ENCODE measurements around the gene SERGEF.

SERGEF gene

GRCh38 chr11:17985517-17985916 lies 27.3 kb downstream of the SERGEF start:
- no peaks in the 10 kb centered on the region for H4K20me1 ChIP-seq
- H3K4me3 ChIP-seq = no peak overlapping the region
- H3K9ac ChIP-seq = no peak overlapping the region
- TF ChIP-seq Cebpa-rat (IDR thresholded peaks at IDR 0.05) = no peak
- H3K27ac ChIP-seq = no peak overlapping the region
- H3K4me2 ChIP-seq = no peak overlapping the region
- H3K9me3 ChIP-seq = no peaks in the 10 kb centered on the region
- peaks cover 85% of the 10 kb centered on the region for H3K36me3 ChIP-seq
- no peaks in the 10 kb centered on the region for H3K27me3 ChIP-seq
- no peaks in the 10 kb centered on the region for H3K4me1 ChIP-seq

- H4K20me1 ChIP-seq = peaks cover 11% of the 10 kb centered on the region
- no peak overlapping the region for H3K4me2 ChIP-seq
- no peaks in the 10 kb centered on the region for H3K9me3 ChIP-seq
- peaks cover 80% of the 10 kb centered on the region for H3K36me3 ChIP-seq
- H3K4me3 ChIP-seq = no peak overlapping the region
- H3K9ac ChIP-seq = no peak overlapping the region
- no peaks in the 10 kb centered on the region for H3K27me3 ChIP-seq
- no peak for TF ChIP-seq Cebpa-rat (IDR thresholded peaks at IDR 0.05)
- no peaks in the 10 kb centered on the region for H3K4me1 ChIP-seq
- H3K27ac ChIP-seq = no peak overlapping the region
Observed at GRCh38 chr11:17983569-17983968, 29.3 kb downstream of the SERGEF start.

DNA sequence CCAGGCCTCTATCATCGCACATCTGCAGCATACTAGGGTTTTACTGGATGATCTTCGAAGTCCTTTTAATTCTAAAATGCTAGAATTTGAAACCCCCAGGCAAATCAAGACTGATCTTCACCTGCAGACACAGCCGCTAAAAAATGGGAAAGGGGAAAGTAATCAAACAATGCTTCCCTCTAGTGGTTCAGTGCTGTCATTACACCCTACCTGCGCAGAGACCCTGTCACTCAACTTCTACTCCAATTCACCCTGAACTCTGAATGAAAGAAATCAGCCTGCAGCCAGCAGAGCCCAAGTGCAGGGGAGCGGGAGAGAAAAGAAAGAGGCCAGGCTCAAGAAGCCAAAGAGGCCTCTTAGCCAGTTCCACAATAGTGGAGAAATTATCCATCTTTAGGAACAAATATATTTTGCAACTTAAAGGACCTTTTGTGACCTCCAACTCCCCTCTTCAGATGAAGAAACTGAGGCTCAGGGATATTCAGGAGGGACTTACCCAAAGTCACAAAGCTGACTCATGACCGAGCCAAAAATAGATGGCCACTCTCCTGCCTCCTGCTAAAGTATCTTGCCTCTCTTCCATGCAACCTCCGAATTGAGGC lies 33.0 kb downstream of the SERGEF start:
- Histone ChIP-seq H3K4me3 (no peak overlapping the region), H3K4me2 (no peak overlapping the region), H3K9me3 (no peaks in the 10 kb centered on the region), H3K36me3 (peaks cover 78% of the 10 kb centered on the region), H3K9ac (no peak overlapping the region), H3K27me3 (no peaks in the 10 kb centered on the region), H3K4me1 (no peaks in the 10 kb centered on the region), H3K27ac (no peak overlapping the region), H4K20me1 (peaks cover 17% of the 10 kb centered on the region)
- no peak for TF ChIP-seq Cebpa-rat (IDR thresholded peaks at IDR 0.05)

- no peak overlapping the region for H3K4me3 ChIP-seq
- no peaks in the 10 kb centered on the region for H3K4me1 ChIP-seq
- peaks cover 17% of the 10 kb centered on the region for H4K20me1 ChIP-seq
- no peak for TF ChIP-seq Cebpa-rat (IDR thresholded peaks at IDR 0.05)
- no peak overlapping the region for H3K4me2 ChIP-seq
- H3K36me3 ChIP-seq = peaks cover 76% of the 10 kb centered on the region
- no peak overlapping the region for H3K27ac ChIP-seq
- no peak overlapping the region for H3K9ac ChIP-seq
- H3K9me3 ChIP-seq = no peaks in the 10 kb centered on the region
- H3K27me3 ChIP-seq = no peaks in the 10 kb centered on the region
Observed at GRCh38 chr11:17978553-17979287, 34.1 kb downstream of the SERGEF start.

DNA sequence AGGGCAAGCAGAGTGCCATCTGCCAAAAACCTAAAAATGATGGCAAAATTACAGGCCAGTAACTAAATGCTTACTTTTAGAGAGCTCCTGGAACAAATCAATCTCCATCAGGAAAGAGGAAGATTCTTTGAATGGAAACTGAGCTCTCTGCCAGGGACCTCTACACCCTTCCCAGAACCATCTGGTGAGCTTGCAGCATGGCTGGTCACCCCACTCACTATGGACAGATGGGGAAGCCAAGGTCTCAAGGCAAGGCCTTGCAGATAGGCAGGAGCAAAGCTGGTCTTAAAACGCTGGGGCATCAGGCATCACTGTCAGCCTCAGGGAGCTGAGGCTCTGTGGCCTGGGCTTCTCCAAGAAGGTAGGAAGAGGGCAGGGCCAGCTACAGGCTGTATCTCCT lies 36.2 kb downstream of the SERGEF start:
- Histone ChIP-seq H3K27me3 (no peaks in the 10 kb centered on the region), H3K9ac (no peak overlapping the region), H3K9me3 (peaks cover 19% of the 10 kb centered on the region), H3K4me3 (no peak overlapping the region), H3K4me2 (no peak overlapping the region), H3K27ac (no peak overlapping the region), H3K4me1 (no peaks in the 10 kb centered on the region), H4K20me1 (peaks cover 17% of the 10 kb centered on the region), H3K36me3 (peaks cover 83% of the 10 kb centered on the region)
- no peak for TF ChIP-seq Cebpa-rat (IDR thresholded peaks at IDR 0.05)

- Histone ChIP-seq H3K4me3 (no peak overlapping the region), H3K9me3 (peaks cover 32% of the 10 kb centered on the region), H3K27ac (no peak overlapping the region), H3K4me2 (no peak overlapping the region), H3K4me1 (no peaks in the 10 kb centered on the region), H4K20me1 (peaks cover 13% of the 10 kb centered on the region), H3K36me3 (peaks cover 94% of the 10 kb centered on the region), H3K9ac (no peak overlapping the region), H3K27me3 (no peaks in the 10 kb centered on the region)
- TF ChIP-seq Cebpa-rat (IDR thresholded peaks at IDR 0.05) = no peak
Observed at GRCh38 chr11:17974246-17974645, 38.6 kb downstream of the SERGEF start.

- Histone ChIP-seq H3K4me1 (no peaks in the 10 kb centered on the region), H3K27ac (no peak overlapping the region), H3K36me3 (peaks cover 92% of the 10 kb centered on the region), H3K9me3 (peaks cover 32% of the 10 kb centered on the region), H3K27me3 (no peaks in the 10 kb centered on the region), H4K20me1 (peaks cover 11% of the 10 kb centered on the region; the same call in 1 of the 2 replicates), H3K4me2 (no peak overlapping the region), H3K4me3 (no peak overlapping the region), H3K9ac (no peak overlapping the region)
- no peak for TF ChIP-seq Cebpa-rat (IDR thresholded peaks at IDR 0.05)
Observed at GRCh38 chr11:17972987-17973386, 39.9 kb downstream of the SERGEF start.

DNA sequence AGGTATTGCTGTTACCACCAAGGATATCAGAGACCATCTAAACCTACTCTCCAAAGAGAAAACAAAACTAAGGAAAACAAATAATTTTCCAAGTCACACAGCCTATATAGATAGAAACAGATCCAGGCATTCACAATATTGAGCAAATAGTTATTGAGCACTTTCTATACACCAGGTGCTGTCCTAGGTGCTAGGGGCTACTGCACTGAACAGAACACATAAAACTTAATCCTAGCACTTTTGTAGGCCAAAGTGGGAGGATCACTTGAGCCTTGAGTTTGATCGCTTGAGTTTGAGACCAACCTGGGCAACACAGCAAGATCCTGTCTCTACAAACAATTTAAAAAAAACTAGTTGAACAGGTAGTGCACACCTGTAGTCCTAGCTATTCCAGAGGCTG lies 44.6 kb downstream of the SERGEF start:
- no peak for TF ChIP-seq Cebpa-rat (IDR thresholded peaks at IDR 0.05)

GRCh38 chr11:17967661-17968060 lies 45.2 kb downstream of the SERGEF start:
- Histone ChIP-seq H3K4me2 (no peak overlapping the region), H3K36me3 (peaks cover 84% of the 10 kb centered on the region), H4K20me1 (peaks cover 16% of the 10 kb centered on the region; the same call in 1 of the 2 replicates), H3K9ac (no peak overlapping the region), H3K27ac (no peak overlapping the region), H3K4me1 (no peaks in the 10 kb centered on the region), H3K9me3 (peaks cover 22% of the 10 kb centered on the region), H3K4me3 (no peak overlapping the region), H3K27me3 (no peaks in the 10 kb centered on the region)
- no peak for TF ChIP-seq Cebpa-rat (IDR thresholded peaks at IDR 0.05)

More for the DNA sequence above, 44.6 kb downstream of the SERGEF start:
- Histone ChIP-seq H3K27ac (no peak overlapping the region), H3K36me3 (peaks cover 88% of the 10 kb centered on the region), H3K4me2 (no peak overlapping the region), H4K20me1 (peaks cover 16% of the 10 kb centered on the region; the same call in 1 of the 2 replicates), H3K4me1 (no peaks in the 10 kb centered on the region), H3K4me3 (no peak overlapping the region), H3K27me3 (no peaks in the 10 kb centered on the region), H3K9ac (no peak overlapping the region), H3K9me3 (peaks cover 28% of the 10 kb centered on the region)

DNA sequence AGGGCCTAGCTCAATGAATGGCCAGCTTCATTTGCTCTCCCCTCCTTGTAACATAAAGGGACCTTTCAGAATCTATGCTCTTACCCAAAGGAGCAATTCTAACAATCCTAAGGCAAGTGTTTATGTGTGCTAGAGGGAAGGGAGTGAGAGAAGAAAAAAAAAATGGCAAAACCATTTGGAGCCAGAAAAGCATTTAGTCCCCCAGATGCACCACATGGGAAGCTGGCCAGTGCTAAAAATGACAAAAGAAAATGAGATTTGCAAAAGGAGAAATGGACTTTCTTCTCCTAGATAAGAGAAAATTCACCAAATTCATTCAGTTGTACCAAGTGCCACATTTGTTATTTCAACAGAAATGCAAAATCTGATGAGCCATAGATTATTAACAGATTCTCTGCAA lies 52.8 kb downstream of the SERGEF start:
- H3K4me2 ChIP-seq = no peak overlapping the region
- TF ChIP-seq Cebpa-rat (IDR thresholded peaks at IDR 0.05) = no peak
- H3K9ac ChIP-seq = no peak overlapping the region
- no peak overlapping the region for H3K4me3 ChIP-seq
- H3K27me3 ChIP-seq = no peaks in the 10 kb centered on the region
- no peaks in the 10 kb centered on the region for H4K20me1 ChIP-seq
- no peak overlapping the region for H3K27ac ChIP-seq
- H3K36me3 ChIP-seq = peaks cover 88% of the 10 kb centered on the region
- H3K9me3 ChIP-seq = no peaks in the 10 kb centered on the region
- H3K4me1 ChIP-seq = no peaks in the 10 kb centered on the region

Measured in BLaER1 (cell line).